Stimulated activated naive CD8-positive, alpha-beta T cell treated with anti-CD3 and anti-CD28 coated beads, Interleukin-15, amount 100 ng/mL, for 72 hours (primary cell): ENCODE results near the gene SARNP.
"Not testable (repeated sequence)": the region's sequence is repeated elsewhere in the genome, so short reads cannot be mapped to it uniquely, and the experiment has no call there.

Source experiments
- ATAC-seq: fragments of 150-1000 bp; cut with Tn5 transposase; 2 replicates; pipeline ENCODE4 v1.10.0; 2021; ENCODE audit warnings: mild to moderate bottlenecking, moderate library complexity
- DNase-seq, 2 donors: peaks; one replicate each; pipeline ENCODE4 v3.0.0; 2021 to 2022
- H3K27ac Mint-ChIP-seq, 2 donors: one replicate each; pipeline ENCODE4 v1.8.0; 2022; ENCODE audit warnings: mild to moderate bottlenecking in 2 of 2, mixed read lengths in 2 of 2, moderate library complexity in 2 of 2
- H3K27me3 Mint-ChIP-seq: one replicate; pipeline ENCODE4 v1.8.0; 2022; ENCODE audit warnings: mixed read lengths
- H3K4me1 Mint-ChIP-seq: one replicate; pipeline ENCODE4 v1.8.0; 2022; ENCODE audit warnings: mild to moderate bottlenecking, mixed read lengths
- H3K4me3 Mint-ChIP-seq, 2 donors: one replicate each; pipeline ENCODE4 v1.8.0; 2022; ENCODE audit warnings: mild to moderate bottlenecking in 2 of 2, mixed read lengths in 2 of 2, moderate library complexity in 1 of 2
- H3K9me3 Mint-ChIP-seq, 2 donors: one replicate each; pipeline ENCODE4 v1.8.0; 2022; ENCODE audit warnings: mixed read lengths in 2 of 2

Gene SARNP

DNA sequence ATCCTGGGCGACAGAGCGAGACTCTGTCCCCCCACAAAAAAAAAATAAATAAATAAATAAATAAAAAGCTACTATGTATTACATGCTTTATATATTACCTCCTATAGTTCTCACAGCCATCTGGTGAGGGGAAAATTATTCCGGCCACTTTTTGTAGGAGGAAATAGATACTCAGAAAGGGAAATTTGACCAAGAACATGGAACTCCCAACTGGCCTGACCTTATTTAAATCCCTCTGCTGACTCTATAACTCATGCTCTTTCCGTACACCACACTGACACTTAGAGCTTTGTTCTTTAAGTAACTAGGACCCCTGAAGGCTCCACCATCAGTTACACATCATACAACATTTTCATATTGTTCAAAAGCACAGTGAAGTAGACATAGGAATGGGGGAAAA is 27.4 kb upstream of the SARNP start:
- no peak overlapping the region for H3K27ac Mint-ChIP-seq
- ATAC-seq (no peak), DNase-seq (no peak)
- H3K27me3 Mint-ChIP-seq, result peaks cover 8% of the 10 kb centered on the region
- no peak overlapping the region for H3K4me3 Mint-ChIP-seq
- H3K9me3 Mint-ChIP-seq, result no peaks in the 10 kb centered on the region
- H3K4me1 Mint-ChIP-seq, result peaks cover 17% of the 10 kb centered on the region

DNA sequence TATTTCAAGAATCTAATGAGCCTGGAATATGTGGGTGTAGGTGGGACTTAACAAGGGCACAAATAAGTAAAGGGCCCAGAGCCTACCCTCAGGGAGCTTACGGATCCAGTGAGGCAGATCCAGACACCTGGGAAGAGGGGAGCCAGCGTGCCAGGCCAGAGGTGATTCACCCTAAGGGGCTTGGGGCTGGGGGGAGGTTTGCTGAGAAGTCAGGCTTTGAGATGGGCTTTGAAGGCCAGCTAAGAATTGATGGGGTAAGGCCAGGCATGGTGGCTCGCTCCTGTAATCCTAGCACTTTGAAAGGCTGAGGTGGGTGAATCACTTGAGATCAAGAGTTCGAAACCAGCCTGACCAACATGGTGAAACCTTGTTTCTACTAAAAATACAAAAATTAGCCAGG is 25.9 kb upstream of the SARNP start:
- ATAC-seq, result no peak
- no peak overlapping the region for H3K4me3 Mint-ChIP-seq
- no peak overlapping the region for H3K27ac Mint-ChIP-seq
- no peak for DNase-seq
- peaks cover 15% of the 10 kb centered on the region for H3K4me1 Mint-ChIP-seq
- H3K9me3 Mint-ChIP-seq, result no peaks in the 10 kb centered on the region
- no peaks in the 10 kb centered on the region for H3K27me3 Mint-ChIP-seq

DNA sequence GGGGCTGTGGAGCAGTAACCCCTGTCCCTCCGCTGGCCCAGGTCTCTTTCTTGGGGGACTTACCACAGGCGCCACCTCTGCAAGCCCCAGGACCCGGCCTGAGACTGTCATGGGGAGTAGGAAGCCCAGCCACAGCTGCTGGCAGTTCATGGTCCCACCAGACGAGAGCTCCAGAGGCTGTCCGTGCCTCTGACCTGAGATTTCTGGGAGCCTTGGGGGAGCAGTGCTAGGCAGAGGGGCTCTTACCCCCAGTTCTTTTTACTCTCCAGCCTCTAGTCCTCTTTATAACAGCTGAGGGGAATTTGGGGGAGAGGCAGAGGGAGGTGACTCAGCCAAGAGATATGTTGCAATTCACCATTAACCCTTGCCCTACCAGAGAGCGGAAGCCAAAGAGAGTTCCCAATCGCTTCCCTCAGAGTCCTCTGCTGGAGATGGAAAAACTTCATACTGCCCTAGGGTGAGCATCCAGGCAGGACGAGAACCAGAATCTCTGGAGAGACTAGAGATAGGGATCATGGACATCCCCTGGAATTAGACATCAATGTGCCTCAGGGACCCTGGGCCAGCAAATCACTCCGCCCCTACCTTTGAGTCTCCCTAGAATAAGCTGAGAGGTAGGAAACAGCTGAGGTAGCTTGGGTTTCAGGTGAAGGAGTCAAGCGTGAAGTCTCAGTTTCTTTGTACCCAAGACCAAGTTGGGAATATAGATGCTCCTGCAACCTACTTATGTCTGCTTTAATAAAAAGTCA is 25.3 kb upstream of the SARNP start, which contains the start of gene MMP19:
TSS of gene MMP19 (minus strand) at position 256 of the 749 bp plus-strand sequence. CDS start at position 150, 106 bp downstream.
- no peak within 1 kb of the TSS for H3K27ac Mint-ChIP-seq
- DNase-seq (no peak), ATAC-seq (no peak)
- H3K9me3 Mint-ChIP-seq, result no peaks in the 10 kb centered on the region
- no peaks in the 10 kb centered on the region for H3K27me3 Mint-ChIP-seq
- H3K4me1 Mint-ChIP-seq, result peaks cover 11% of the 10 kb centered on the region
- H3K4me3 Mint-ChIP-seq, result no peak within 1 kb of the TSS

DNA sequence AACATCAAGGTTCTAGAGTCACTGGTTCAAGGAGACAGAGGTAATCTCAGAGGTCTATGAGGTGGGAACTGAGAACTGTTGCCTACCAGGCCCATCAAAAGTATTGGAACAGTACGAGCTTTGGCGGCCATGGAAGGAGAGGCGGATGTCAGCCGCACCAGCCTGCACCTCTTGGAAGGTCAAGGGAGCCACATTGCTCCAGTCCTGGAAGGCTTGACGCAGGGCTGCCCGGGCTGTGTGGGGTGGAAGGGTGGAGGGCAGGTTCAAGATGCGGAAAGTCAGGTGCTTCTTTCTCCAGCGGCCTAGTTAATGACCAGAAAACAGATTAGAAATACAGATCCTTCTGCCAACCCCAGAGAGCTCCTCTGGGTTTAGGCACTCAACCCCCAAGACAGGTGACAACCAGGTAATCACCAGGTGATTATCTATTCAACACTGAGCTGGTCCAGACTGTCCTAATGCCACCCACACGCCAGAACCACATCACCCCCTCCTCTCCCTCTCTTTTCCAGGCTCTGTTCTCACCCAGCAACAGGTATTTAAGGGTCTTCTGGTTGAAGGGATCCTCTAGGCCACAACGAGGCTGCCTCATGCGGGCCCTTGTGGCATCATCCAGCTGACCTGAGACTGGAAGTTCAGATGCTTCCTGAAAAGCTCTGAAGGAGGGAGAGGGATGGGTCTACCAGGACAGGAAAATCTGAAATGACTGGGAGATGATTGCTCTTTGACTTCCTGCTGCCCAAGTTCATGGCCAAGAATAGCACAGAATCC is 23.2 kb upstream of the SARNP start:
- no peaks in the 10 kb centered on the region for H3K9me3 Mint-ChIP-seq
- no peak overlapping the region for H3K4me3 Mint-ChIP-seq
- ATAC-seq (no peak), DNase-seq (no peak)
- H3K27me3 Mint-ChIP-seq, result no peaks in the 10 kb centered on the region
- peaks cover 11% of the 10 kb centered on the region for H3K4me1 Mint-ChIP-seq
- H3K27ac Mint-ChIP-seq, result peak overlapping the region in 1 of 2 donors; percentile 56

DNA sequence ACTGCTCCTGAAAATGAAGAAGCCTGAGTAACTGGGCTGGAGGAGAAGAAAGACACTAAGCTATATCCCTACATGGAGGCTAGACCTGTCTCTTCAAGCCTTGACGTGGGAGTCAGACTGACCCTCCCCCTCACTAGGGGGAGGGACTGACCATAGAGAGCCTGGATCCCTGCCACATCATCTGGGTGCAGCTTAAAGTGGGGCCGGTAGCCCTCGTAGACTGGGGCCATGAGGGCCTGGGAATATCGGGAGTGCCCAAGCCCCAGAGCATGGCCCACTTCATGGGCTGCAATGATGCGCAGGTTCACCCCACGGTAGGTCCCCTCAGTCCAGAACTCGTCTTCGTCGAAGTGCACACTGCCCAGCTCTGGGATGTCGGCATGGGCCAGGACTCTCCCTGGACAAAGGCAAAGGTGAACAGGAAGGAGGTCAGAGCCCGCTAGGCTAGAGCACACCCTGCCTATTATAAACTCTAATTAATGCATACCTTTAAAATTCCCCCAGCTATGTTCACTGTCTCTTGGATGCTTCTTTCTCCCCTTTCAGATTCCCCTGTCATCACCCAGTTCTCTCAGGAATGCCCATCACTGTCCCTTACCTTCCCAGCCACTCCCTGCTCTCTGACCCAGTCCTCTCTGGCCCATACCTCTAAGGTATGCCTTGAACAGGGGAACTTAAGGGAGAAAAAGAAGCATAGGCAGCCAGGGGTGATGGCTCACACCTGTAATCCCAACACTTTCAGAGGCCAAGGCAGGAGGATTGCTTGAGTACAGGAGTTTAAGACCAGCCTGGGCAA is 22.0 kb upstream of the SARNP start:
- ATAC-seq (no peak), DNase-seq (no peak)
- peaks cover 12% of the 10 kb centered on the region for H3K4me1 Mint-ChIP-seq
- H3K9me3 Mint-ChIP-seq, result no peaks in the 10 kb centered on the region
- no peak overlapping the region for H3K27ac Mint-ChIP-seq
- H3K4me3 Mint-ChIP-seq, result no peak overlapping the region
- H3K27me3 Mint-ChIP-seq, result no peaks in the 10 kb centered on the region

DNA sequence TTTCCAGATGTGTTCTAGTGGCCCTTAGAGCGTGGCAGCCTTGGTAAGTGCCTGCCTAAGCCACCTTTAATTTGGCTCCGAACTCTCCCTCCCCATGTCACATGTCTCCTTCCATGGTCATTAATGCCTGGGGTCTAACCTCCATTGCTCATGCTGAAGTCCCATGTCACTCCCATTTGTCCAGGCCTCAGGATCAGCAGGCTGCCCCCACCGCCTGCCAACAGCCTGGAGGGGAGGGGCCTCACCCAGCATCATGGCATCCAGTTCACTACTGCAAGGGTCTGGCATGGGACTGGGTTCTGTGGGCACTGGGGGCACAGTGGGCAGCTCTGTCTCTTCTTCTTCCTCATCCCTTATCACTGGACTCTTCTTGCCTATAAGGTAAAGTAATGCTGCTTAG is 20.8 kb upstream of the SARNP start:
- Mint-ChIP-seq H3K27ac (peak overlapping the region in 1 of 2 donors; percentile 22), H3K4me3 (no peak overlapping the region)
- no peak for ATAC-seq

DNA sequence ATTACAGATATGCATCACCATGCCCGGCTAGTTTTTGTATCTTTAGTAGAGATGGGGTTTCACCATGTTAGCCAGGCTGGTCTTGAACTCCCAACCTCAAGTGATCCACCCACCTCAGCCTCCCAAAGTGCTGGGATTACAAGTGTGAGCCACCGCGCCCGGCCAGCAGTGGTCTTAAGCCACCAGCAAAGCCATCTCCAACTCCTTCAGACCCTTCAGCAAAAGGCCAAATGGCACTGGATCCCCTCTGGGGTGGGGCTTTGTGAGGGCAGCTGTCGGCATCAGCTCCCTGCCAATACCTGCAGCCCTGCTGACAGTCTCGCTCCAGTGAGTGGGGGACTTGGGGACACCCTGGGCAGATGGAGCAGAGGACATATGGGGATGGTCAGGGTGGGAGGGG is 16.9 kb upstream of the SARNP start:
- not testable (repeated sequence) for H3K27me3 Mint-ChIP-seq, ATAC-seq, DNase-seq, H3K4me3 Mint-ChIP-seq, H3K9me3 Mint-ChIP-seq, H3K27ac Mint-ChIP-seq
- peaks cover 37% of the 10 kb centered on the region for H3K4me1 Mint-ChIP-seq

More for the DNA sequence above, 20.8 kb upstream of the SARNP start:
- H3K4me1 Mint-ChIP-seq, result peaks cover 12% of the 10 kb centered on the region
- no peaks in the 10 kb centered on the region for H3K9me3 Mint-ChIP-seq
- no peak for DNase-seq
- H3K27me3 Mint-ChIP-seq, result no peaks in the 10 kb centered on the region

DNA sequence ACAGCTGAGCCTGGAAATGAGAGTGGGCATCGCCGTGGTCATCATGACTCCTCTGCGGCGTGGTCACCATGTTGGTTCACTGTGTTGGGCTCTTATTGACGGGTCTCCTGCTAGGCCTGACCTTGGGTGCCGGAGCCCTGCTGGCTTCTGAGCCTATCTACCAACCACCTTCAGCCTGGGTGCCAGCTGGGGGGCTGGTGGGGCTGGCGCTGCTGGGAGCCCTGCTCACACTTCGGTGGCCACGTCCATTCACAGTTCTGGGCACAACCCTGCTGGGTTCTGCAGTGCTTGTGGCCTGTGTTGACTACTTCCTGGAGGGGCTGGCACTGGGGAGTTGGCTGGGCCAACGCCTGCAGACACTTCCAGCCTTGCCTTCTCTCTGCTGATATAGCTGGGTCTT is 15.5 kb upstream of the SARNP start:
- Mint-ChIP-seq H3K9me3 (no peaks in the 10 kb centered on the region), H3K27ac (peak overlapping the region in 1 of 2 donors; percentile 15), H3K4me1 (peaks cover 43% of the 10 kb centered on the region), H3K4me3 (no peak overlapping the region), H3K27me3 (no peaks in the 10 kb centered on the region)
- no peak for DNase-seq
- ATAC-seq, result no peak

DNA sequence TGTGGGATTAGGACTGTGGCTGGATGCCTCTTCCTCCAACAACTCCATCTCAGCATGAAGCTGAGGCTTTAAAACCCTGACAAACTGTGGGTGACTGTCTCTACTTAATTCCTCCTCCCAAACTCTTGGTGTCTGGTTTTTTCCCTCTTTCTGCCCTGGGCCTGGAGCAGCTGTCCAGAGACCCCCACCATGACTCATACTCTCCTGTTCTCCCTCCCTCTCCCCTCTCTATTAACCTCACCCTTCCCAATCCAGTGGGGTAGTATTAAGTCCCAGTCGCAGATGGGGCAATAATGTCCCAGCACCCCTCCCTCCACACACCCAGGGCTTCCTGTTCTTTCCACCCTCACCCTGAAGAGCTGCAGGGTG is 13.9 kb upstream of the SARNP start:
- ATAC-seq (no peak), DNase-seq (no peak)
- peak overlapping the region in 1 of 2 donors; percentile 55 for H3K27ac Mint-ChIP-seq
- H3K27me3 Mint-ChIP-seq, result no peaks in the 10 kb centered on the region
- H3K4me1 Mint-ChIP-seq, result peaks cover 56% of the 10 kb centered on the region
- no peaks in the 10 kb centered on the region for H3K9me3 Mint-ChIP-seq
- peak overlapping the region; percentile 98 to 100 for H3K4me3 Mint-ChIP-seq

DNA sequence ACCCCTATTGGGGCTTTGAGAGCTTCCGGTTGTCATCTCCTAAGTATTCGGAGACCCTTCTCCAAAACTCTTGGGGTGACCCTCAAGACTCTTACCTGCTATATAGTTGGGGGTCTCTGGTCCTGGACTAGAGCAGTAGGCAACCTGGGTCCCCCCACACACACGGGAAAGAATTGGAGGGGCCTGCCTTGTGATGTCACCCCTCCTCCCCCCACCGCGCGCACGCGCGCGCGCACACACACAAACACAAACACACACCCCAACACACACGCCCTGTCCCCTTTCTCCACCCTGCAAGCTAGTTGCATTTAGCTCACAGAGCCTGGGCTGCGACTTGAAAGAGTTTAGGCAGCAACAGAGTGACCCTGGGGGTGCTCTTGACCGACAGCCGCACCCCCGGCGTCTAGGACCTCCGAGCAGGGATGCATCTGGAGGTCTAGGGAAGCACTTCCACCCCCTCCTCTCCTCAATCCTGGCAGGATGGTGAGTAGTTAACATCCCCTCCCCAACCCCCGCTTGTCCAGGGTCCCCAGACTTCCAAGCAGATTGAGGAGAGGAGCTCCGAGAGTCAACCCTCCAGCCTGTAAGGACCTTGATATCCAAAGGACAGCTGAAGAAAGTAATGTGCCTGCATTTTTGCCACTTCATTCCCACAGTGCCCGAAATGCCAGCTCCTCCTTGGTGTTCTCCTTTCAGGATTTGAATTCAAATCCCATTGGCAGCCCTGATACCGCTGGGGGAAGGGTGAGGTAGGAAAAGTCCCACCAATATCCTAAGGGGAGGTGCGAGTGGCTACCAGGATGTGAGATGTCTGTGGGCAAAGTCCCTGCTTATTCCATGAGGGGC is 13.3 kb upstream of the SARNP start:
- ATAC-seq, result peak; percentile 39

DNA sequence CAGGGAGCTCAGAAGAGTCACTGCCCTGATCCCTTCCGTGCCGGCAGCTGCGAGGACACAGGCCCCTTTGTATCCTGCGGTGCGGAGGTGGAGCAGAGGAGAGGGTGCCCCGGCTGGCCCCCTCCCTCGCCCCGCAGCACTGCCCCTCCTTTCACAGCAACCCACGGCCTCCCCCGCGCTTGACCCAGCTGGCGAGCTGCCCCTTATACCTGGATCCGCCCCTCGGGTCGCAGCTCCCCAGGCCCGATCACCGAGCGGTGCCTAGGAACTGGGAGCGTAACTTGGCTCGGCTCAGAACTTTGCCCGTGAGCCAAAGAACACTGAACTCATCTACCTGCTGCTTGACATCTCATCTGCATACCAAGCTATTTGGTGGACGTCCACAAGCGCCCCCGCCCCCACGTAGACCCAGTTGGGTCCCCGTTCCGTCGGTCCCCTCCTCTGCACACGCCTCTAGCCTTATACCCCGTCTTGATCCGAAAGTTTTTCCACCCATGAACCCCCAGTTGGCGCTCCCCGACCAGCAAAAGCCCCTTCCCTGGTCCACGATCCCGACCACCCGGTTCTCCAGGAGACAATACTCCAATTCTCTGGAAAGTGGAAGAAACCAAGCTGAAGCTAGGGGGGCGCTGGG is 12.6 kb upstream of the SARNP start:
- Mint-ChIP-seq H3K9me3 (no peaks in the 10 kb centered on the region), H3K27me3 (no peaks in the 10 kb centered on the region), H3K4me3 (peak overlapping the region; percentile 98 to 100), H3K4me1 (peaks cover 61% of the 10 kb centered on the region), H3K27ac (peak overlapping the region; percentile 97)
- ATAC-seq (peak; percentile 52), DNase-seq (peak; percentile 47 to 48)

More for the DNA sequence above, 13.3 kb upstream of the SARNP start:
- peak overlapping the region; percentile 97 for H3K27ac Mint-ChIP-seq
- peak; percentile 62 to 67 for DNase-seq
- H3K4me3 Mint-ChIP-seq, result peak overlapping the region; percentile 98 to 100
- no peaks in the 10 kb centered on the region for H3K9me3 Mint-ChIP-seq
- H3K4me1 Mint-ChIP-seq, result peaks cover 56% of the 10 kb centered on the region
- H3K27me3 Mint-ChIP-seq, result no peaks in the 10 kb centered on the region

DNA sequence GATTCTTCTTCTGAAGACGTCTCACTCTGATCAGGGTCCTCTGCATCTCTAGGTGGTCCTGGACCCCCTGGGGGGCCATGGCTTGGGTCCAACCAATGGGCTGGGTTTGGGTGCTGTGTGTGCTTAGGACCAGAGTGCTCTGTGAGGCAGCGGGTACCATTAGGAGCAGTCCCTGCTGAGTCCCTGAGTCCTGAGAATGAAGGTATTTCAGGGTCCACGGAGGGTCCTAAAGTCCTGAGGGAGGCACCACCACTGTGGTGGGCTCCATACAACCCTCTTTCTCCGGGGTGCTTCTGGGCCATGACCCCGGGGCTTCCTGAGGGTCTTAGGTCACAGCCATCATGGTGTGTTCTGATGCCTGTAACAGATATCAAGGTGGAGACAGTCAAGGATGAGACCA is 10.8 kb upstream of the SARNP start:
- H3K4me3 Mint-ChIP-seq, result peak overlapping the region; percentile 98 to 100
- no peaks in the 10 kb centered on the region for H3K9me3 Mint-ChIP-seq
- H3K27ac Mint-ChIP-seq, result peak overlapping the region in 1 of 2 donors; percentile 97
- H3K27me3 Mint-ChIP-seq, result no peaks in the 10 kb centered on the region
- ATAC-seq (no peak), DNase-seq (no peak)
- peaks cover 76% of the 10 kb centered on the region for H3K4me1 Mint-ChIP-seq

DNA sequence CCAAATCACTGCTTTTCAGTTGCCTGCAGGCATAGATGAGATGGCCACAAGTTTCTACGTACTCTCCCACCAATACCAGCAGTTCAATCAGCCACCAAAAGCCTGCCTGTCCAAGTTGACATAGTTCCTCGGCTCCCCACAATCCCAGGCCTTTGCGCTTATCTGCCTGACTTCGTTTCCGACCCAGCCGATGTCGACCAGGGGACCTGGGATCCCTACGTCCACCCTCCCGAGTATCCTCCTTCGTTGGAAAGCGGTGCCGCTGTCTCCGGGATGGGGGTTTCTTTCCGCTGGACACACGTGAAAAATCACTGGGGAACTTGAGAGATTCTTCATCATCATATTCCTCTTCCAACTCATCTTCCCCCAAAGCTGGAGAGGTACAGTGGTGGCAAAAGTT is 10.3 kb upstream of the SARNP start:
- Mint-ChIP-seq H3K27me3 (no peaks in the 10 kb centered on the region), H3K4me1 (peaks cover 79% of the 10 kb centered on the region), H3K27ac (peak overlapping the region in 1 of 2 donors; percentile 97), H3K9me3 (no peaks in the 10 kb centered on the region), H3K4me3 (peak overlapping the region; percentile 98 to 100)
- DNase-seq (no peak), ATAC-seq (no peak)

DNA sequence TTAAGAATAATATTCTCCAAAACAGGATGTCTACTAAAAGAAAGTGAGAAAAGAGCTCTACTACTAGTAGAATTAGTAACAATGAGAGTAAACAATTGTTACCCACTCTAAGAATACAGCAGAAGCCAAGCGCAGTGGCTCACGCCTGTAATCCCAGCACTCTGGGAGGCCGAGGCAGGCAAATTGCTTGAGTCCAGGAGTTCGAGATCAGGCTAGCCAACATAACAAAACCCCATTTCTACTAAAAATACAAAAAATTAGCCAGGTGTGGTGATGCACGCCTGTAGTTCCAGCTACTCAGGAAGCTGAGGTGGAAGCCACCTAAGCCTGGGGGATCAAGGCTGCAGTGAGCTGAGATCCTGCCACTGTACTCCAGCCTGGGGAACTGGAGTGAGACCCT is 7.2 kb upstream of the SARNP start:
- no peak for DNase-seq
- H3K9me3 Mint-ChIP-seq, result no peaks in the 10 kb centered on the region
- peak overlapping the region; percentile 59 to 98 for H3K4me3 Mint-ChIP-seq
- H3K27ac Mint-ChIP-seq, result peak overlapping the region; percentile 38 to 86
- ATAC-seq, result no peak
- H3K4me1 Mint-ChIP-seq, result peaks cover 70% of the 10 kb centered on the region
- no peaks in the 10 kb centered on the region for H3K27me3 Mint-ChIP-seq
